ENCODE results near the gene GABRG3.

GRCh38 chr15:27089233-27089586, 118.2 kb downstream of the GABRG3 start:
- no peak for TF ChIP-seq FOS (IDR thresholded peaks at IDR 0.05; ENCODE audit: low read depth, low read length)
- no peak for TF ChIP-seq POLR2A (IDR thresholded peaks at IDR 0.05; ENCODE audit: low read depth, low read length)
- no peak for TF ChIP-seq CTCF (conservative IDR thresholded peaks at IDR 0.05; ENCODE audit: low read depth, low read length)
- TF ChIP-seq RFX5 (IDR thresholded peaks at IDR 0.05; ENCODE audit: low read depth, low read length), result no peak

All from IMR-90 (cell line).